NCI-H2227 (cell line): Measurements from ENCODE around the gene UQCC2.

Experiments used
- DNase-seq: peaks from one replicate; lab custom pipeline; 2025; ENCODE audit not compliant: unreplicated experiment; lab: John Stamatoyannopoulos, UW

UQCC2 gene

GRCh38 chr6:33744001-33744848 lies 32.7 kb upstream of the UQCC2 start:
- DNase-seq = peak; percentile 83

- peak; percentile 35 for DNase-seq
Measured at GRCh38 chr6:33742837-33743236, 31.3 kb upstream of the UQCC2 start.

- peak; percentile 15 for DNase-seq
Measured at GRCh38 chr6:33742092-33742491, 30.6 kb upstream of the UQCC2 start.

- DNase-seq = no peak
Measured at GRCh38 chr6:33740794-33741193, 29.3 kb upstream of the UQCC2 start.

- no peak for DNase-seq
Measured at GRCh38 chr6:33740204-33740608, 28.7 kb upstream of the UQCC2 start.

- DNase-seq = no peak
Measured at GRCh38 chr6:33739571-33739970, 28.1 kb upstream of the UQCC2 start.

GRCh38 chr6:33738879-33739278 lies 27.4 kb upstream of the UQCC2 start:
- DNase-seq = no peak

- DNase-seq = no peak
Measured at GRCh38 chr6:33738153-33738552, 26.7 kb upstream of the UQCC2 start.

- DNase-seq = no peak
Measured at GRCh38 chr6:33737267-33738026, 25.9 kb upstream of the UQCC2 start.

GRCh38 chr6:33735216-33735615 lies 23.7 kb upstream of the UQCC2 start:
- DNase-seq = no peak

GRCh38 chr6:33733709-33734007 lies 22.2 kb upstream of the UQCC2 start:
- no peak for DNase-seq

GRCh38 chr6:33732817-33733708 lies 21.6 kb upstream of the UQCC2 start:
- DNase-seq = no peak

GRCh38 chr6:33732385-33732784 lies 20.9 kb upstream of the UQCC2 start:
- no peak for DNase-seq

GRCh38 chr6:33731751-33732282 lies 20.3 kb upstream of the UQCC2 start:
- DNase-seq = no peak

- DNase-seq = no peak
Measured at GRCh38 chr6:33731035-33731434, 19.5 kb upstream of the UQCC2 start.

- no peak for DNase-seq
Measured at GRCh38 chr6:33730611-33731010, 19.1 kb upstream of the UQCC2 start.

GRCh38 chr6:33729059-33729458 lies 17.6 kb upstream of the UQCC2 start:
- DNase-seq = no peak

- no peak for DNase-seq
Measured at GRCh38 chr6:33728438-33728837, 16.9 kb upstream of the UQCC2 start.

- DNase-seq = no peak
Measured at GRCh38 chr6:33727932-33728331, 16.4 kb upstream of the UQCC2 start.

- DNase-seq = no peak
Measured at GRCh38 chr6:33727126-33727525, 15.6 kb upstream of the UQCC2 start.

GRCh38 chr6:33726696-33727095 lies 15.2 kb upstream of the UQCC2 start:
- DNase-seq = no peak
